ENCODE data around the gene GFY.

GRCh38 chr19:49453757-49454240, 28.6 kb downstream of the GFY start:
- TF ChIP-seq CTCF (IDR thresholded peaks at IDR 0.05; ENCODE audit: insufficient read depth, low read length, poor library complexity, severe bottlenecking) (no peak), EZH2phosphoT487 (conservative IDR thresholded peaks at IDR 0.05; ENCODE audit: low read length) (no peak)

Measured in SU-DHL-6 (cell line).